ENCODE data around the gene TM9SF4. TPM values are rescaled to one million over a fixed set of nuclear protein-coding genes. Genes with fewer than 3 reads are reported as not detected.

TM9SF4 gene
- total and polyA plus RNA-seq, 2 of the 8 experiments (the other 6 are each of a cell fraction or from before 2014, with no cell fraction given): 38.4 to 68.7 TPM

- no peak for DNase-seq (ENCODE audit: low read depth in 1 of 2, low spot score in 2 of 2)
- no peak overlapping the region for H2BK12ac ChIP-seq (ENCODE audit: low read depth, low read length)
- peaks cover 6% of the 10 kb centered on the region; the same call in 1 of the 2 replicates for H3K79me1 ChIP-seq (ENCODE audit: low read depth, low read length)
- no peak overlapping the region for H4K91ac ChIP-seq (replicated peaks; ENCODE audit: insufficient read length, low read length)
- H3K18ac ChIP-seq (ENCODE audit: extremely low read depth, low read length): no peak overlapping the region
- no peak overlapping the region for H2BK15ac ChIP-seq (ENCODE audit: low read length)
- ChIA-PET CTCF (ENCODE audit: partially characterized antibody) (no interaction called here), POLR2A (ENCODE audit: partially characterized antibody) (no interaction called here)
- no peak overlapping the region for H3K4me3 ChIP-seq (ENCODE audit: extremely low read depth in 1 of 4, insufficient read depth in 2 of 4, low read depth in 3 of 4, low read length in 4 of 4)
- WGBS, 2 experiments (ENCODE audit: extremely low coverage in 1 of 2, insufficient coverage in 1 of 2, insufficient read length in 1 of 2, insufficient replicate concordance in 2 of 2, low coverage in 1 of 2, low lambda C conversion rate in 2 of 2, missing lambda C conversion rate in 1 of 2): 79% methylated on average over 2 of the region's 2 CpGs; no CpG with 5 or more reads in 1 of the 2 experiments
- H4K5ac ChIP-seq (ENCODE audit: insufficient read length, low read depth, low read length): no peak overlapping the region
- H3K14ac ChIP-seq (ENCODE audit: insufficient read length): no peak overlapping the region
- H3K23me2 ChIP-seq (ENCODE audit: low read depth, low read length): peaks cover 2% of the 10 kb centered on the region; the same call in 1 of the 2 replicates
- H2BK5ac ChIP-seq (ENCODE audit: low read depth, low read length): no peak overlapping the region
- no peak overlapping the region; a peak in 1 of 7 replicates for H3K9ac ChIP-seq (replicated peaks in 1 of 4; ENCODE audit: extremely low read depth in 1 of 4, low read depth in 3 of 4, low read length in 3 of 4)
- no peak overlapping the region for H4K8ac ChIP-seq (ENCODE audit: extremely low read depth, insufficient read depth, low read length)
- no peak overlapping the region for H3K27ac ChIP-seq (ENCODE audit: low read depth, low read length)
- H3K9me3 ChIP-seq (ENCODE audit: insufficient read depth in 2 of 2, low read depth in 1 of 2, low read length in 1 of 2): no peaks in the 10 kb centered on the region
- no peak overlapping the region for H2AFZ ChIP-seq (ENCODE audit: low read length)
- H3K56ac ChIP-seq (replicated peaks; ENCODE audit: insufficient read length, low read depth, low read length): no peak overlapping the region
- H4K20me1 ChIP-seq (replicated peaks in 1 of 2; ENCODE audit: control insufficient read depth in 1 of 2, insufficient read depth in 2 of 2, low read length in 2 of 2): peaks cover 6 to 17% of the 10 kb centered on the region in 2 experiments
- no peaks in the 10 kb centered on the region for H3K27me3 ChIP-seq (replicated peaks in 1 of 4; ENCODE audit: control insufficient read depth in 3 of 4, extremely low read depth in 1 of 4, insufficient read depth in 3 of 4, low read length in 3 of 4)
- no peak overlapping the region for H3K4me2 ChIP-seq (ENCODE audit: insufficient read depth in 1 of 2, low read depth in 2 of 2, low read length in 2 of 2)
- H3K4ac ChIP-seq (replicated peaks; ENCODE audit: insufficient read length, low read depth, low read length): no peak overlapping the region
- no peak overlapping the region for H2BK120ac ChIP-seq (replicated peaks; ENCODE audit: low read depth, low read length)
- no peak for FAIRE-seq
- H3K4me1 ChIP-seq (replicated peaks in 1 of 4; ENCODE audit: control insufficient read depth in 3 of 4, insufficient read depth in 4 of 4, low read length in 3 of 4): peaks cover 0 to 6% (median 0%) of the 10 kb centered on the region in 4 experiments; a peak in 1 of 7 replicates
- H2AK5ac ChIP-seq (ENCODE audit: low read depth, low read length): no peak overlapping the region
- H2BK20ac ChIP-seq (ENCODE audit: low read length): no peak overlapping the region
- 0 out of 8 replicates have a peak, but pooled peaks cover 0 to 2% (median 0%) of the 10 kb centered on the region in 4 experiments for H3K36me3 ChIP-seq (ENCODE audit: control insufficient read depth in 2 of 4, insufficient read depth in 4 of 4, low read length in 3 of 4)
- H3K79me2 ChIP-seq (ENCODE audit: control insufficient read depth in 1 of 2, insufficient read depth in 2 of 2, low read length in 2 of 2): peaks cover 0 to 65% of the 10 kb centered on the region in 2 experiments; a peak in 2 of 4 replicates
- H3K23ac ChIP-seq (ENCODE audit: insufficient read length): no peak overlapping the region
- no peak for TF ChIP-seq RNF2 (IDR thresholded peaks at IDR 0.05; ENCODE audit: borderline replicate concordance, low read depth, low read length, missing control alignments, poor library complexity, severe bottlenecking)
- TF ChIP-seq NANOG (IDR thresholded peaks at IDR 0.05; ENCODE audit: insufficient read depth, low read depth, low read length, poor library complexity, severe bottlenecking): no peak
- TF ChIP-seq HDAC6 (IDR thresholded peaks at IDR 0.05; ENCODE audit: low read depth, low read length): no peak
- TF ChIP-seq POLR2A (IDR thresholded peaks at IDR 0.05; ENCODE audit: control extremely low read depth in 1 of 2, low read depth in 2 of 2, low read length in 2 of 2): no peak
- TF ChIP-seq CHD2 (IDR thresholded peaks at IDR 0.05; ENCODE audit: low read length): no peak
- TF ChIP-seq YY1 (IDR thresholded peaks at IDR 0.05; ENCODE audit: low read depth, low read length): no peak
- TF ChIP-seq CHD1 (IDR thresholded peaks at IDR 0.05; ENCODE audit: low read depth, low read length): no peak
- no peak for TF ChIP-seq SIX5 (IDR thresholded peaks at IDR 0.05; ENCODE audit: low read depth, low read length)
- no peak for TF ChIP-seq SIRT6 (IDR thresholded peaks at IDR 0.05; ENCODE audit: low read length)
- TF ChIP-seq SRF (IDR thresholded peaks at IDR 0.05; ENCODE audit: low read depth, low read length): no peak
- TF ChIP-seq POU5F1 (IDR thresholded peaks at IDR 0.05; ENCODE audit: low read depth, low read length): no peak
- no peak for TF ChIP-seq ATF2 (IDR thresholded peaks at IDR 0.05; ENCODE audit: low read length)
- no peak for TF ChIP-seq BCL11A (IDR thresholded peaks at IDR 0.05; ENCODE audit: low read depth in 2 of 2, low read length in 2 of 2)
These were observed 20.8 kb downstream of the TM9SF4 start for GRCh38 chr20:32130352-32130751.

Measured in H1 (cell line).